Parathyroid adenoma (tissue), 2 donors: ENCODE results near the gene FBLIM1.

Source experiments
- H2AFZ ChIP-seq: fragments of 300-600 bp; sonication (generic); one replicate; pipeline ENCODE4 v1.7.0; 2017; ENCODE audit warnings: antibody characterized with exemption, mild to moderate bottlenecking
- H3K27ac ChIP-seq: fragments of 300-600 bp; sonication (generic); one replicate; pipeline ENCODE4 v1.7.0; 2017
- H3K27me3 ChIP-seq: fragments of 300-600 bp; sonication (generic); one replicate; pipeline ENCODE4 v1.7.0; 2017; ENCODE audit warnings: low read length; ENCODE audit not compliant: control insufficient read depth, insufficient read depth
- H3K36me3 ChIP-seq: fragments of 300-600 bp; sonication (generic); one replicate; pipeline ENCODE4 v1.7.0; 2017; ENCODE audit warnings: low read length; ENCODE audit not compliant: control insufficient read depth, insufficient read depth
- H3K4me1 ChIP-seq: fragments of 300-600 bp; sonication (generic); one replicate; pipeline ENCODE4 v1.7.0; 2017; ENCODE audit warnings: control low read depth
- H3K4me2 ChIP-seq: fragments of 300-600 bp; sonication (generic); one replicate; pipeline ENCODE4 v1.7.0; 2017; ENCODE audit warnings: low read length
- H3K4me3 ChIP-seq: fragments of 300-600 bp; sonication (generic); one replicate; pipeline ENCODE4 v1.7.0; 2017; ENCODE audit warnings: low read depth, low read length
- H3K79me2 ChIP-seq: fragments of 300-600 bp; sonication (generic); one replicate; pipeline ENCODE4 v1.7.0; 2017; ENCODE audit warnings: control low read depth
- H3K9ac ChIP-seq: fragments of 300-600 bp; sonication (generic); one replicate; pipeline ENCODE4 v1.7.0; 2017; ENCODE audit warnings: mild to moderate bottlenecking
- H3K9me3 ChIP-seq: fragments of 300-600 bp; sonication (generic); one replicate; pipeline ENCODE4 v1.7.0; 2017; ENCODE audit warnings: low read length; ENCODE audit not compliant: control insufficient read depth
- TF ChIP-seq, protein P1 (sequence below): fragments of 300-600 bp; sonication (generic); IDR thresholded peaks from one replicate; pipeline ENCODE4 v1.7.0; 2017; ENCODE audit warnings: antibody characterized with exemption, mild to moderate bottlenecking
- donor health status: primary hyperparathyroidism.

Gene FBLIM1

DNA sequence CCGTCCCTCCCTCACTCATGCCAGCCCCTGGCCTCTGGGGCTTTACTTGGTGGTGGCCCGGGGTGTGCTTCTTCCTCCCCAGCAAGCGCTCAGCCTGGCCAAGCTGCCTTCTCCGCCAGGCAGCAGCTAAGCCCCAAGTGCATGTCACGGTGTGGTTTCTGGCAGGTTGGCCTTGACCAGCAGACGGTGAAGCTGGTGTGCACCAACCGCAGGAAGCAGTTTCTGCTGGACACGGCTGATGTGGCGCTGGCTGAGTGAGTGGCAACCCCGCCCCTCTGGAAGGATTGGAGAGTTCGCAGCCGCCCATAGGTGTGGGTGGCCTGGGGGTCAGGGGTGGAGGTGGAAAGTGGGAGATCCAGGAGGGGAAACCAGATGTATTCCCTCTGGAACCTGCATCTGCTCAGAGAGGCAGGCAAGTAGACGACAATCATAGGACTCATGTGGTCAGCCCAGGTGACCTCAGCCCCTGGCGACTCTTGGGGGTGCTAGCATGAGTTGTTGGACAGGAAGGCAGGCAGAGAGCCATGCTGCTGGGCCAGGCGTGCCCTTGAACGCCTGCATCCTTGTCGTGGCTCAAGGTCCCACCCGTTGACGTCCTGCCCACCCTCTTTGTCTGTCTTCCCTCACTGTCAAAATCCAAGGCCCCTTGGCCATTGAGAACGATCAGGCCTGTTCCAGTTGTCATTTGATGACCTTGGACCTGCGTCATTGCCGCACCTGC, 29.5 kb upstream of the FBLIM1 start:
- Histone ChIP-seq H3K27me3 (no peaks in the 10 kb centered on the region), H3K27ac (no peak overlapping the region), H3K79me2 (no peaks in the 10 kb centered on the region), H3K36me3 (no peaks in the 10 kb centered on the region), H2AFZ (no peak overlapping the region), H3K9me3 (no peaks in the 10 kb centered on the region), H3K9ac (no peak overlapping the region), H3K4me3 (no peak overlapping the region), H3K4me2 (no peak overlapping the region), H3K4me1 (no peaks in the 10 kb centered on the region)
- TF ChIP-seq, protein P1, sequence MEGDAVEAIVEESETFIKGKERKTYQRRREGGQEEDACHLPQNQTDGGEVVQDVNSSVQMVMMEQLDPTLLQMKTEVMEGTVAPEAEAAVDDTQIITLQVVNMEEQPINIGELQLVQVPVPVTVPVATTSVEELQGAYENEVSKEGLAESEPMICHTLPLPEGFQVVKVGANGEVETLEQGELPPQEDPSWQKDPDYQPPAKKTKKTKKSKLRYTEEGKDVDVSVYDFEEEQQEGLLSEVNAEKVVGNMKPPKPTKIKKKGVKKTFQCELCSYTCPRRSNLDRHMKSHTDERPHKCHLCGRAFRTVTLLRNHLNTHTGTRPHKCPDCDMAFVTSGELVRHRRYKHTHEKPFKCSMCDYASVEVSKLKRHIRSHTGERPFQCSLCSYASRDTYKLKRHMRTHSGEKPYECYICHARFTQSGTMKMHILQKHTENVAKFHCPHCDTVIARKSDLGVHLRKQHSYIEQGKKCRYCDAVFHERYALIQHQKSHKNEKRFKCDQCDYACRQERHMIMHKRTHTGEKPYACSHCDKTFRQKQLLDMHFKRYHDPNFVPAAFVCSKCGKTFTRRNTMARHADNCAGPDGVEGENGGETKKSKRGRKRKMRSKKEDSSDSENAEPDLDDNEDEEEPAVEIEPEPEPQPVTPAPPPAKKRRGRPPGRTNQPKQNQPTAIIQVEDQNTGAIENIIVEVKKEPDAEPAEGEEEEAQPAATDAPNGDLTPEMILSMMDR, result no peak

DNA sequence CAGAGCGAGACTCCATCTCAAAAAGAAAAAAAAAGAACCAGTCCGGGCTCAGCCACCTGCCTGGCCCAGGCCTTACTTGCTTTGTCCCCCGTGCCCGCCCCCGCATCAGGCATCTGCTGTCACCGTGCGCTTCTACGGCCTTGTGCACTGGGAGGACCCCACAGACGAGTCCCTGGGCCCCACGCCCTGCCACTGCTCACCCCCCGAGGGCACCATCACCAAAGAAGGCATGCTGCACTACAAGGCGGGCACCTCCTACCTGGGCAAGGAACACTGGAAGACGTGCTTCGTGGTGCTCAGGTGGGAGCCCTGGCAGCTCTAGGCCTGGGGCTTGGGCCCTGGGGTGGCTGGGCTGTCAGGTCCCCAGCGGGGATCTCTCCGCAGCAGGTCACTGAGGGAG, 28.2 kb upstream of the FBLIM1 start:
- no peaks in the 10 kb centered on the region for H3K9me3 ChIP-seq

DNA sequence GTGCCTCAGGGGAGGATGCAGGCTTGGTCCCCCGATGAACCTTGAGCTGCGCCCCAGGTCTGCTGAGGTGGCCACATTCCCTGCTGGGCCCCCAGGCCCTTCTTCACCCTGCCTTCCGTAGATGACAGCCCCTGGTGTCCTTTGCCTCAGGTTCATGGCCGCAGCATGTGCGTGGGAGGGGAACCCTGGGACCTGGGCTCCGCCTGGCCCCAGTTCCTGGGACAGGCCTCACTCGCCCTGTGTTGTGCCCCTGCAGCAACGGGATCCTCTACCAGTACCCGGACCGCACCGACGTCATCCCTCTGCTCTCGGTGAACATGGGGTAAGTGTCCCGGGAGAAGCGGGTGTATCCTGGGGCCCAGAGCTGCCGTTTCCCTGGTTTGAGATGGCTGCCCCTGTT, 27.7 kb upstream of the FBLIM1 start:
- Histone ChIP-seq H3K9me3 (no peaks in the 10 kb centered on the region), H3K9ac (no peak overlapping the region), H3K27me3 (no peaks in the 10 kb centered on the region), H3K4me3 (no peak overlapping the region), H3K4me1 (peaks cover 11% of the 10 kb centered on the region), H2AFZ (no peak overlapping the region), H3K4me2 (no peak overlapping the region), H3K27ac (no peak overlapping the region), H3K36me3 (no peaks in the 10 kb centered on the region), H3K79me2 (no peaks in the 10 kb centered on the region)
- TF ChIP-seq, protein P1, result no peak

More for the DNA sequence above, 28.2 kb upstream of the FBLIM1 start:
- peaks cover 6% of the 10 kb centered on the region for H3K4me1 ChIP-seq
- no peaks in the 10 kb centered on the region for H3K27me3 ChIP-seq
- TF ChIP-seq, protein P1, result no peak
- H3K4me2 ChIP-seq, result no peak overlapping the region
- H3K79me2 ChIP-seq, result no peaks in the 10 kb centered on the region
- no peak overlapping the region for H3K9ac ChIP-seq
- no peak overlapping the region for H3K4me3 ChIP-seq
- H3K27ac ChIP-seq, result no peak overlapping the region
- no peaks in the 10 kb centered on the region for H3K36me3 ChIP-seq
- H2AFZ ChIP-seq, result no peak overlapping the region

DNA sequence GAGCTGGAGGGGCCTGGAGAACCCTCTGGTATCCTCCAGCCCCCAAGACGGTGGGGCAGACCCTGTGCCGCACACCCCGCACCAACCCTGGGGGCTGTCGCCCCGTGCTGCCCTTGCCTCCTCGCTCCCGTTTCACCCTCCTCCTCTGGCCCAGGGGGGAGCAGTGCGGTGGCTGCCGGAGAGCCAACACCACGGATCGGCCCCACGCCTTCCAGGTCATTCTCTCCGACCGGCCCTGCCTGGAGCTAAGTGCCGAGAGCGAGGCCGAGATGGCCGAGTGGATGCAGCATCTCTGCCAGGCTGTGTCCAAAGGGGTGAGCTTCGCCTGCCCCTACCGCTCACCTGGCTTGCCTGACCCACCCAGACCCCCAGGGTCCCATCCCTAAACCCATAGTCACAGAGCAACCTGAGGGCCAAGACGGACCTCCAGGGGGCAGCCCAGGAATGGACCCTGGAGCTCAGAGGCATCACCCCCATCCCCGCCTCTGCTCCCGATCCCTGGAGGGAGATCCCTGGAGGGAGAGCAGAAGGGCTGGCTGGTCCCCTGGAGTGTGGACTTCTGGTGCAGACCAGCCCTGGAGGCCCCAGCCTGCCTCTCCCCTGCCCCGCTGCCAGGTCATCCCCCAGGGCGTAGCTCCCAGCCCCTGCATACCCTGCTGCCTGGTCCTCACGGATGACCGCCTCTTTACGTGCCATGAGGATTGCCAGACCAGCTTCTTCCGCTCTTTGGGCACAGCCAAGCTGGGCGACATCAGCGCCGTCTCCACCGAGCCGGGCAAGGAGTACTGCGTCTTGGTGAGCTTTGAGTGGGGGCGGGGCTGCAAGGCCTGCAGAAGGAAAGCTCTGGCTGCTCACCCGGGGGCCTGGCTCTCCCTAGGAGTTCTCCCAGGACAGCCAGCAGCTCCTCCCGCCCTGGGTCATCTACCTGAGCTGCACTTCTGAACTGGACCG, 26.6 kb upstream of the FBLIM1 start:
- Histone ChIP-seq H3K9ac (no peak overlapping the region), H3K27me3 (no peaks in the 10 kb centered on the region), H3K79me2 (no peaks in the 10 kb centered on the region), H3K27ac (no peak overlapping the region), H3K4me1 (peaks cover 11% of the 10 kb centered on the region), H3K4me2 (no peak overlapping the region), H3K9me3 (no peaks in the 10 kb centered on the region), H3K4me3 (no peak overlapping the region), H2AFZ (no peak overlapping the region), H3K36me3 (no peaks in the 10 kb centered on the region)
- TF ChIP-seq, protein P1, result no peak
